WERI-Rb-1 (cell line): ENCODE measurements around the gene ABCC2.
"Not testable (repeated sequence)": the region's sequence is repeated elsewhere in the genome, so short reads cannot be mapped to it uniquely, and the experiment has no call there.

Experiments
- DNase-seq: peaks from one replicate; pipeline ENCODE4 v3.0.0-alpha.2; 2020
- H3K27ac ChIP-seq: fragments of 250-450 bp; sonication (Bioruptor Pico); 2 replicates; pipeline ENCODE4 v1.5.1; 2020; ENCODE audit warnings: mild to moderate bottlenecking, moderate library complexity
- H3K27me3 ChIP-seq: fragments of 250-450 bp; sonication (Bioruptor Pico); 2 replicates; pipeline ENCODE4 v1.5.1; 2021; ENCODE audit warnings: mild to moderate bottlenecking, low read depth, moderate library complexity; ENCODE audit not compliant: insufficient read depth, severe bottlenecking
- H3K36me3 ChIP-seq: fragments of 250-450 bp; sonication (Bioruptor Pico); 2 replicates; pipeline ENCODE4 v1.5.1; 2020; ENCODE audit warnings: mild to moderate bottlenecking, moderate library complexity
- H3K4me3 ChIP-seq: 2 replicates; pipeline ENCODE4 v1.5.1; 2011; ENCODE audit warnings: low read depth, mild to moderate bottlenecking, control low read depth, low read length
- H3K9me3 ChIP-seq: fragments of 250-450 bp; sonication (Bioruptor Pico); 2 replicates; pipeline ENCODE4 v1.5.1; 2021; ENCODE audit warnings: mild to moderate bottlenecking, moderate library complexity; ENCODE audit not compliant: severe bottlenecking
- CTCF ChIP-seq: IDR thresholded peaks from 2 replicates; pipeline ENCODE4 v1.5.1; 2011; ENCODE audit warnings: low read depth, mild to moderate bottlenecking, control low read depth, inconsistent platforms, low read length

The ABCC2 gene

GRCh38 chr10:99742701-99743100 is 39.7 kb upstream of the ABCC2 start:
- Histone ChIP-seq H3K27me3 (no peaks in the 10 kb centered on the region), H3K4me3 (no peak overlapping the region), H3K27ac (no peak overlapping the region), H3K9me3 (peaks cover 4% of the 10 kb centered on the region), H3K36me3 (peaks cover 83% of the 10 kb centered on the region)
- TF ChIP-seq CTCF: no peak
- DNase-seq: no peak

GRCh38 chr10:99743841-99744240 is 38.6 kb upstream of the ABCC2 start:
- Histone ChIP-seq H3K27me3 (no peaks in the 10 kb centered on the region), H3K27ac (no peak overlapping the region), H3K4me3 (no peak overlapping the region), H3K36me3 (peaks cover 87% of the 10 kb centered on the region), H3K9me3 (peaks cover 4% of the 10 kb centered on the region)
- TF ChIP-seq CTCF: no peak
- DNase-seq: no peak

- DNase-seq: not testable (repeated sequence)
- peaks cover 82% of the 10 kb centered on the region for H3K36me3 ChIP-seq
Measured at GRCh38 chr10:99746166-99746565, 36.3 kb upstream of the ABCC2 start.

GRCh38 chr10:99748823-99749451 is 33.5 kb upstream of the ABCC2 start:
- Histone ChIP-seq H3K27me3 (no peaks in the 10 kb centered on the region), H3K9me3 (no peaks in the 10 kb centered on the region), H3K4me3 (no peak overlapping the region), H3K36me3 (peaks cover 68% of the 10 kb centered on the region), H3K27ac (no peak overlapping the region)
- DNase-seq: no peak
- TF ChIP-seq CTCF: no peak

More at GRCh38 chr10:99746166-99746565, 36.3 kb upstream of the ABCC2 start:
- not testable (repeated sequence) for H3K9me3 ChIP-seq, H3K27me3 ChIP-seq, H3K27ac ChIP-seq, H3K4me3 ChIP-seq

GRCh38 chr10:99750641-99751040 is 31.8 kb upstream of the ABCC2 start:
- no peak overlapping the region for H3K4me3 ChIP-seq
- TF ChIP-seq CTCF: no peak
- no peak for DNase-seq
- no peaks in the 10 kb centered on the region for H3K9me3 ChIP-seq
- no peaks in the 10 kb centered on the region for H3K27me3 ChIP-seq
- no peak overlapping the region for H3K27ac ChIP-seq
- peaks cover 64% of the 10 kb centered on the region for H3K36me3 ChIP-seq

GRCh38 chr10:99754670-99755069 is 27.8 kb upstream of the ABCC2 start:
- Histone ChIP-seq H3K36me3 (peaks cover 60% of the 10 kb centered on the region), H3K9me3 (no peaks in the 10 kb centered on the region), H3K4me3 (no peak overlapping the region), H3K27me3 (no peaks in the 10 kb centered on the region), H3K27ac (no peak overlapping the region)
- no peak for TF ChIP-seq CTCF
- DNase-seq: no peak
